Measurements from ENCODE around the gene KANSL1. TPM values are rescaled to one million over a fixed set of nuclear protein-coding genes. Genes with fewer than 3 reads are reported as not detected.
"Not testable (repeated sequence)": the region's sequence is repeated elsewhere in the genome, so short reads cannot be mapped to it uniquely, and the experiment has no call there.

KANSL1 gene
- total and polyA plus RNA-seq, 10 of the 15 experiments (the other 5 are each of a cell fraction or from before 2014, with no cell fraction given), result 4.7 to 60.6 (median 28.0) TPM

- SMC1A ChIA-PET (ENCODE audit: uncharacterized antibody, unreplicated experiment); FAIRE-seq; BruUV-seq (replicated peaks); H3K9me3 ChIP-seq (replicated peaks; ENCODE audit: control insufficient read depth, insufficient read depth, low read length); H3K4me1 ChIP-seq (ENCODE audit: control insufficient read depth, insufficient read depth, low read length); in situ Hi-C loops (cut with MboI); H3K36me3 ChIP-seq (ENCODE audit: control insufficient read depth in 2 of 2, insufficient read depth in 2 of 2, low read length in 1 of 2); POLR2A ChIA-PET; H4K20me1 ChIP-seq (ENCODE audit: control insufficient read depth, insufficient read depth); RAD21 ChIA-PET (ENCODE audit: unreplicated experiment); H3K79me2 ChIP-seq (ENCODE audit: control insufficient read depth, insufficient read depth, low read length); CTCF ChIA-PET; H3K27me3 ChIP-seq (replicated peaks in 1 of 2; ENCODE audit: control insufficient read depth in 2 of 2, insufficient read depth in 2 of 2, low read length in 1 of 2); H3K27ac ChIP-seq (ENCODE audit: control insufficient read depth, insufficient read depth); intact Hi-C loops (cut with micrococcal nuclease; ENCODE audit: unreplicated experiment): not testable (repeated sequence)
- Histone ChIP-seq H3K4me2 (ENCODE audit: control insufficient read depth, insufficient read depth) (0 out of 2 replicates have a peak overlapping the region, but pooled peaks have one; percentile 31), H3K4me3 (peak overlapping the region; percentile 51), H2AFZ (ENCODE audit: control insufficient read depth, low read depth, low read length) (peak overlapping the region; percentile 85), H3K9ac (ENCODE audit: control insufficient read depth, insufficient read depth, low read length) (peak overlapping the region; percentile 51; the same call in 1 of the 2 replicates)
- DNase-seq (ENCODE audit: low read depth, low spot score), result peak; percentile 87
- under 1% methylated on average over 21 of the region's 22 CpGs for WGBS (ENCODE audit: insufficient coverage, insufficient replicate concordance, low lambda C conversion rate, missing lambda C conversion rate)
- ATAC-seq, result peak; percentile 100
- peak; percentile 99 for TF ChIP-seq PKNOX1 (IDR thresholded peaks at IDR 0.05)
- peak; percentile 78 for TF ChIP-seq HDGF (IDR thresholded peaks at IDR 0.05)
- TF ChIP-seq NFYB (IDR thresholded peaks at IDR 0.05; ENCODE audit: insufficient read depth, low read depth, low read length), result peak; percentile 77
- peak; percentile 93 for TF ChIP-seq DPF2 (IDR thresholded peaks at IDR 0.05)
- peak; percentile 93 for TF ChIP-seq PBX3 (IDR thresholded peaks at IDR 0.05; ENCODE audit: insufficient replicate concordance, low read depth, low read length)
- peak; percentile 47; the same call in 1 of the 2 replicates for TF ChIP-seq POLR2A (IDR thresholded peaks at IDR 0.05; ENCODE audit: low read depth, low read length)
- TF ChIP-seq RB1 (IDR thresholded peaks at IDR 0.05; ENCODE audit: borderline replicate concordance), result peak; percentile 37; the same call in 1 of the 2 replicates
- TF ChIP-seq IRF4 (IDR thresholded peaks at IDR 0.05; ENCODE audit: low read depth, low read length), result 0 out of 2 replicates have a peak, but pooled peaks have one; percentile 10
- TF ChIP-seq RELA (IDR thresholded peaks at IDR 0.05; ENCODE audit: borderline replicate concordance, partially characterized antibody), result peak; percentile 51
- TF ChIP-seq SP1 (IDR thresholded peaks at IDR 0.05; ENCODE audit: low read depth, low read length), result peak; percentile 93
- 0 out of 2 replicates have a peak, but pooled peaks have one; percentile 1 for TF ChIP-seq IKZF1 (conservative IDR thresholded peaks at IDR 0.05)
- peak; percentile 49 for TF ChIP-seq SKIL (IDR thresholded peaks at IDR 0.05; ENCODE audit: low read depth, poor library complexity, severe bottlenecking)
- 0 out of 2 replicates have a peak, but pooled peaks have one; percentile 50 for TF ChIP-seq MLLT1 (IDR thresholded peaks at IDR 0.05)
- TF ChIP-seq TAF1 (IDR thresholded peaks at IDR 0.05; ENCODE audit: borderline replicate concordance, low read depth, low read length), result peak; percentile 50; the same call in 1 of the 2 replicates
- TF ChIP-seq CHD2 (IDR thresholded peaks at IDR 0.05; ENCODE audit: borderline replicate concordance, low read depth, low read length), result peak; percentile 87
- TF ChIP-seq IRF3 (IDR thresholded peaks at IDR 0.05), result peak; percentile 91
- peak; percentile 64; the same call in 1 of the 2 replicates for TF ChIP-seq KDM1A (IDR thresholded peaks at IDR 0.05; ENCODE audit: borderline replicate concordance)
Measured at GRCh38 chr17:46225274-46225794, 32.1 kb upstream of the KANSL1 start.
